Activated naive CD4-positive, alpha-beta T cell treated with anti-CD3 and anti-CD28 coated beads for 36 hours (primary cell): Measurements from ENCODE around the gene RCC2. TPM values are rescaled to one million over a fixed set of nuclear protein-coding genes. Genes with fewer than 3 reads are reported as not detected.

Experiments
- CTCF ChIA-PET: fragments of 350-600 bp; sonication (Branson Sonifier 250); formaldehyde crosslinking; loops from one replicate; lab custom pipeline; 2021; ENCODE audit warnings: antibody characterized with exemption; lab: Charles Lee
- DNase-seq: peaks from one replicate; pipeline ENCODE4 v3.0.0-alpha.2; 2020
- H3K27ac Mint-ChIP-seq: one replicate; pipeline ENCODE4 v1.8.0; 2021; ENCODE audit warnings: mild to moderate bottlenecking, mixed read lengths
- H3K27me3 Mint-ChIP-seq: one replicate; pipeline ENCODE4 v1.8.0; 2021; ENCODE audit warnings: low read depth, mixed read lengths
- H3K36me3 Mint-ChIP-seq: one replicate; pipeline ENCODE4 v1.8.0; 2021; ENCODE audit warnings: low read depth, mixed read lengths
- H3K4me1 Mint-ChIP-seq: one replicate; pipeline ENCODE4 v1.8.0; 2021; ENCODE audit warnings: low read depth, mixed read lengths
- H3K4me3 Mint-ChIP-seq: one replicate; pipeline ENCODE4 v1.8.0; 2021; ENCODE audit warnings: mild to moderate bottlenecking, moderate library complexity, mixed read lengths
- H3K9me3 Mint-ChIP-seq: one replicate; pipeline ENCODE4 v1.8.0; 2021; ENCODE audit warnings: mixed read lengths
- intact Hi-C: fragments of 100-400 bp; cut with micrococcal nuclease; formaldehyde crosslinking; loops from one replicate; pipeline ENCODE4 v1.15.1; 2023
- total RNA-seq, 2 experiments: library from RNA; stranded (reverse); gene quantifications; one replicate each; pipeline ENCODE4 v1.2.3, GENCODE V29; 2021

RCC2 gene
- total RNA-seq, 2 experiments from 2014 or later, result 130 to 132 TPM

DNA sequence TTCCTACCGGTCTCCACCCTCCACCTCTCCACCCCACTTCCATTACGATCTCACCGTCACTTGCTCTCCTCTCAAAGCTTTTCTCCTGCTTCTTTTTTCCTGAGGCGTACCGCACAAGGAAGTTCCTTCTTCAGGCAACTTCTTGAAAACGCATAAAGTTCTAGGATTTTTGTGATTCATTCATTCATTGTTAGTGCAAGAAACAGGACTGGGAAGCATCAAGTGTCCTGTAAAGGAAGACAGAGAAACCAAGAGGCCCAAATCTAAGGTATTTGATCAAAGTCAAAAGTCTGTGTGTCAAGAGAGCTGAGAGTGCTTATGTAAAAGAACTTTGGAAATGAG lies 1.3 kb upstream of the RCC2 start:
- H3K36me3 Mint-ChIP-seq, result peaks cover 19% of the 10 kb centered on the region
- no peaks in the 10 kb centered on the region for H3K27me3 Mint-ChIP-seq
- peaks cover 32% of the 10 kb centered on the region for H3K4me1 Mint-ChIP-seq
- H3K9me3 Mint-ChIP-seq, result no peaks in the 10 kb centered on the region
- no peak for DNase-seq
- peak overlapping the region; percentile 86 for H3K27ac Mint-ChIP-seq
- H3K4me3 Mint-ChIP-seq, result peak overlapping the region; percentile 78
- intact Hi-C loops, result loop anchor here (2.0 kb wide), 1 partner anchor 20 kb away; no protein-coding TSS in a partner anchor
- CTCF ChIA-PET, result interaction anchor here (0.8 kb wide), 1 partner anchor 476 kb away, joined by 3 read pairs; no protein-coding TSS in a partner anchor

DNA sequence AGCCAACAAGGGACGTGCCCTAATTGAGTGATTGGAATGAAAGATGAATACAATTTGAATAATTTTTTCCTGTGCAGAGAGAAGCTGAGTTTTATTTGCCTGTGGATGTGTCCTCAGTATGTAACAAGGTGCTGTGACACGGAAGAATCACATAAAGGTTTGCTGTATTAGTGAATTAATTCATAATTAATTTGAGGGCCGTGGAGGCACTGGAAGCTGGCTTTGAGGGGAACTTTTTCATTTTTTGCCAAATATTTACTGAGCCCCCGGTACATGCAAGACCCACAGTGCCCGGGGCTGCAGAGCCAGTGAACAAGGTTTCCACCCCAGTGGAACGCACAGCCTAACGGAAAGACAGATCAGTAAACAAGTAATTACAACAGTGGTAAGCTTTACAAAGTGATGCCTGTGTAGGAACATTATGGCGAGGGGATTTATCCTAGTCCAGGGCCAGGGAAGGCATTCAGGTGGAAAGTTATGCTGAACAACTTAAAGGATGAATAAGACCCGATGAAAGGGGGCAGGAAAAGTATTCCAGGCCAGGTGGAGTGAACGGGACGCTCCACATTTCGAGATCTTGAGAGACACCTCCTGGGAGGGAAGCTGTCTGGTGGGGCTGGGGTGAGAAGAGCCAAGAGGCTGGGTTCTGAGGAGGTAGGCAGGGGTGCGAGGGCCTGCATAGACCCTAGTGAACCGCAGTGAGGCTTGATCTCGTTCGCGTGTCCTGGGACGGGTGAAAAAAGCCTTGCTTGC lies 773 bp upstream of the RCC2 start:
- Mint-ChIP-seq H3K36me3 (peaks cover 23% of the 10 kb centered on the region), H3K27ac (peak overlapping the region; percentile 86), H3K27me3 (no peaks in the 10 kb centered on the region), H3K4me1 (peaks cover 36% of the 10 kb centered on the region), H3K4me3 (peak overlapping the region; percentile 78), H3K9me3 (no peaks in the 10 kb centered on the region)
- peak; percentile 8 for DNase-seq
- intact Hi-C loops, result loop anchor here (2.0 kb wide), 1 partner anchor 19 kb away; no protein-coding TSS in a partner anchor
- CTCF ChIA-PET, result interaction anchor here (0.6 to 1.0 kb wide), 4 partner anchors 12 to 1572 kb away, joined by 3 to 4 read pairs (median 4); no protein-coding TSS in a partner anchor

GRCh38 chr1:17438318-17439249 lies 893 bp downstream of the RCC2 start:
- Mint-ChIP-seq H3K27me3 (no peaks in the 10 kb centered on the region), H3K27ac (peak overlapping the region; percentile 97), H3K9me3 (no peaks in the 10 kb centered on the region), H3K4me1 (peaks cover 50% of the 10 kb centered on the region), H3K4me3 (peak overlapping the region; percentile 94), H3K36me3 (peaks cover 35% of the 10 kb centered on the region)
- DNase-seq, result peak; percentile 83
- intact Hi-C loops, result loop anchor here (5.0 kb wide), 2 partner anchors 526 to 1519 kb away; partner anchors contain the start of gene IFFO2
- CTCF ChIA-PET, result interaction anchor here (0.6 to 0.7 kb wide), 2 partner anchors 18 to 210 kb away, joined by 3 to 6 read pairs; no protein-coding TSS in a partner anchor

- intact Hi-C loops, result loop anchor here (2.0 to 5.0 kb wide), 3 partner anchors 383 to 1520 kb away; partner anchors contain the start of genes IFFO2 and SDHB
- Mint-ChIP-seq H3K27ac (peak overlapping the region; percentile 69), H3K4me3 (peak overlapping the region; percentile 75), H3K4me1 (peaks cover 52% of the 10 kb centered on the region), H3K27me3 (no peaks in the 10 kb centered on the region), H3K36me3 (peaks cover 37% of the 10 kb centered on the region), H3K9me3 (no peaks in the 10 kb centered on the region)
- DNase-seq, result peak; percentile 50
- CTCF ChIA-PET, result no interaction called here
Observed at GRCh38 chr1:17437580-17438317, 1.7 kb downstream of the RCC2 start.

DNA sequence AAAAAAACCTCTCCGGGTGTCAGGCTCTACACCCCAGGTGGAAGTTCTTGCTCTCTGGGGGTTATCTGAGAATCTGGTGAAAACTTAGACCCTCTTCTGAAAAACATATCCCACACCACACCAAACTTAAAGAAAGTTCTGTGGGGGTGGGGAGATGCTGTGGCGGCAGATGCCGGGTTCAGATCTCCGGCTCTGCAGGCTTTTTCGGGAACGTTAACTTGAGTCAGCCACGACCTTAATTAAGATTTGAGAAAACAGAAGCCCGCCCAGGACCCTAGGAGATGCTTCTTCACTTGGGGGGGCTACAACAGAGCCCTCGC lies 2.3 kb downstream of the RCC2 start:
- Mint-ChIP-seq H3K4me1 (peaks cover 54% of the 10 kb centered on the region), H3K27ac (peak overlapping the region; percentile 69), H3K4me3 (peak overlapping the region; percentile 75), H3K27me3 (no peaks in the 10 kb centered on the region), H3K9me3 (no peaks in the 10 kb centered on the region), H3K36me3 (peaks cover 41% of the 10 kb centered on the region)
- intact Hi-C loops, result loop anchor here (2.0 to 5.0 kb wide), 3 partner anchors 382 to 1520 kb away; partner anchors contain the start of genes IFFO2 and SDHB
- CTCF ChIA-PET, result no interaction called here
- DNase-seq, result no peak

- peak overlapping the region; percentile 69 for H3K27ac Mint-ChIP-seq
- peak overlapping the region; percentile 75 for H3K4me3 Mint-ChIP-seq
- CTCF ChIA-PET, result interaction anchor here (1.3 kb wide), 1 partner anchor 16 kb away, joined by 3 read pairs; no protein-coding TSS in a partner anchor
- DNase-seq, result no peak
- no peaks in the 10 kb centered on the region for H3K9me3 Mint-ChIP-seq
- H3K27me3 Mint-ChIP-seq, result no peaks in the 10 kb centered on the region
- H3K36me3 Mint-ChIP-seq, result peaks cover 47% of the 10 kb centered on the region
- H3K4me1 Mint-ChIP-seq, result peaks cover 54% of the 10 kb centered on the region
- intact Hi-C loops, result loop anchor here (2.0 to 5.0 kb wide), 3 partner anchors 382 to 1521 kb away; partner anchors contain the start of genes IFFO2 and SDHB
Observed at GRCh38 chr1:17436380-17437174, 2.9 kb downstream of the RCC2 start.

DNA sequence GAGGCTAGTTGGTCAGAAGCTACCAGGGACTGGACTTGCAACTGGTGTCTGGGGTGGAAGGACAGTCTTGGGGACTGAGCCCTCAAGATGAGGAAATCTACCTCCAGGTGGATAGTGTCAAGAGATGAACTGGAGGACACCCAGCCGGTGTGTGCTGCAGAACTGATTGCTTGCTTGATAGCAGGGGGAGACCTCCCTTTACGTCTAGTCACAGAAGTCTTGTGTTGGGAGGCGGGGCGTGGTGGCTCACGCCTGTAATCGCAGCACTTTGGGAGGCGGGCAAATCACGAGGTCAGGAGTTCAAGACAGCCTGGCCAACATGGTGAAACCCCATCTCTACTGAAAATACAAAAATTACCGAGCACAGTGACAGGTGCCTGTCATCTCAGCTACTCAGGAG lies 4.9 kb downstream of the RCC2 start:
- CTCF ChIA-PET, result interaction anchor here (1.1 kb wide), 1 partner anchor 14 kb away, joined by 3 read pairs; no protein-coding TSS in a partner anchor
- Mint-ChIP-seq H3K27ac (peak overlapping the region; percentile 79), H3K4me3 (no peak overlapping the region), H3K9me3 (no peaks in the 10 kb centered on the region), H3K27me3 (no peaks in the 10 kb centered on the region), H3K4me1 (peaks cover 48% of the 10 kb centered on the region), H3K36me3 (peaks cover 52% of the 10 kb centered on the region)
- no peak for DNase-seq
- intact Hi-C loops, result no loop called here

- H3K4me1 Mint-ChIP-seq, result peaks cover 52% of the 10 kb centered on the region
Observed at GRCh38 chr1:17434016-17434415, 5.5 kb downstream of the RCC2 start.

DNA sequence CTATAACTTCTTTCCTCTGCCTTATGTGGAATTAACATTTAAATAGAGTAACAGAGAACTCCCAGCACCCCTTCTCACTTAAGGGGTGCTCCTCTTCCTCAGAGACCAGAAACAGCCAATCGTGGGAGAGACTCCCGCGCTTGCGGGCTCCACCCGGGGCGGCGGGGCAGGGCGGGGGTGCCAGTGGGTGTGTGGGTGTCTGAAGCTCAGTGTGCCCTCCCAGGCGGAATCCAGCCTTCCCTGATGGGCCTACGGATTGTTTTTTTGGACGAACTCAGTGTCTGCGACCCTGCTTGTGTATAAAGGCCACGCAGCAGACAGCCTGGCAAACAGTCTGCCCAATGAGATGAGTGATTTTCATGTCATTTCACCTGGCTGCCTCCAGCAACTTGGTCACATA lies 6.2 kb downstream of the RCC2 start:
- peaks cover 57% of the 10 kb centered on the region for H3K36me3 Mint-ChIP-seq
- peaks cover 52% of the 10 kb centered on the region for H3K4me1 Mint-ChIP-seq
- no peak overlapping the region for H3K27ac Mint-ChIP-seq
- H3K27me3 Mint-ChIP-seq, result no peaks in the 10 kb centered on the region
- CTCF ChIA-PET, result interaction anchor here (1.2 kb wide), 1 partner anchor 16 kb away, joined by 3 read pairs; no protein-coding TSS in a partner anchor
- intact Hi-C loops, result no loop called here
- no peak overlapping the region for H3K4me3 Mint-ChIP-seq
- no peak for DNase-seq
- H3K9me3 Mint-ChIP-seq, result no peaks in the 10 kb centered on the region

More at GRCh38 chr1:17434016-17434415, 5.5 kb downstream of the RCC2 start:
- H3K27ac Mint-ChIP-seq, result no peak overlapping the region
- peaks cover 54% of the 10 kb centered on the region for H3K36me3 Mint-ChIP-seq
- H3K4me3 Mint-ChIP-seq, result no peak overlapping the region
- intact Hi-C loops, result no loop called here
- CTCF ChIA-PET, result interaction anchor here (1.1 kb wide), 1 partner anchor 13 kb away, joined by 3 read pairs; no protein-coding TSS in a partner anchor
- DNase-seq, result no peak
- H3K27me3 Mint-ChIP-seq, result no peaks in the 10 kb centered on the region
- H3K9me3 Mint-ChIP-seq, result no peaks in the 10 kb centered on the region

- H3K4me3 Mint-ChIP-seq, result no peak overlapping the region
- H3K9me3 Mint-ChIP-seq, result no peaks in the 10 kb centered on the region
- CTCF ChIA-PET, result interaction anchor here (1.2 kb wide), 1 partner anchor 16 kb away, joined by 3 read pairs; no protein-coding TSS in a partner anchor
- peaks cover 52% of the 10 kb centered on the region for H3K4me1 Mint-ChIP-seq
- intact Hi-C loops, result no loop called here
- no peaks in the 10 kb centered on the region for H3K27me3 Mint-ChIP-seq
- H3K36me3 Mint-ChIP-seq, result peaks cover 57% of the 10 kb centered on the region
- DNase-seq, result no peak
- peak overlapping the region; percentile 53 for H3K27ac Mint-ChIP-seq
Observed at GRCh38 chr1:17432412-17432811, 7.1 kb downstream of the RCC2 start.

DNA sequence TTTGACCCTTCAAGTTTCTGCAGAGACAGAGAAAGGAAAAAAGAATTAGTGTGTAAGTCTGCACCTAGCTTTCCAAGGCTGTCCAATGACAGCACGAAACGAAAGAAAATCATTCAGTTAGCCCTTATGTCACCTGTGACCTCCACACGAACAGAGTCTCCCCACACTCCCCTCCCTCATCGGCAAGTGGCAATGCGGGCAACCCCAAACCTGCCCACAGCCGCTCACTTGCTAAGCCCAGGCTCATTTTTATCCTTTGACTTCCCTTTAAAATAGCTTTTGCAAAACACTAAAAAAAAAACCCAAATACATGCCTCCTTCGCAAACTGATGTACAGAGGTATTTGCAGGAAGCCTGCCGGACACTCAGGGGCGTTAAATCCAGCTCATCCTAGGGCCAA lies 10.3 kb downstream of the RCC2 start:
- Mint-ChIP-seq H3K27ac (no peak overlapping the region), H3K27me3 (no peaks in the 10 kb centered on the region), H3K36me3 (peaks cover 55% of the 10 kb centered on the region), H3K9me3 (no peaks in the 10 kb centered on the region), H3K4me3 (no peak overlapping the region), H3K4me1 (peaks cover 24% of the 10 kb centered on the region)
- DNase-seq, result no peak
- CTCF ChIA-PET, result no interaction called here
- intact Hi-C loops, result no loop called here
